NCI-H226 (cell line): ENCODE measurements around the gene MMP15.

Source experiments
- DNase-seq: peaks from one replicate; pipeline ENCODE4 v3.0.0-alpha.2; 2015

The MMP15 gene

GRCh38 chr16:58020628-58021521, 4.7 kb upstream of the MMP15 start:
- DNase-seq = peak; percentile 29

GRCh38 chr16:58021661-58022551, 3.6 kb upstream of the MMP15 start:
- DNase-seq = peak; percentile 73

- peak; percentile 71 for DNase-seq
These were observed 2.8 kb upstream of the MMP15 start for GRCh38 chr16:58022601-58023371.

GRCh38 chr16:58024486-58025350, 836 bp upstream of the MMP15 start:
- DNase-seq = peak; percentile 61

- no peak for DNase-seq
These were observed 668 bp downstream of the MMP15 start for GRCh38 chr16:58026139-58026704.

GRCh38 chr16:58026705-58027160, 1.2 kb downstream of the MMP15 start:
- no peak for DNase-seq

GRCh38 chr16:58027161-58027915, 1.8 kb downstream of the MMP15 start:
- peak; percentile 72 for DNase-seq

- no peak for DNase-seq
These were observed 2.4 kb downstream of the MMP15 start for GRCh38 chr16:58027916-58028455.

- DNase-seq = no peak
These were observed 3.1 kb downstream of the MMP15 start for GRCh38 chr16:58028541-58029070.

- no peak for DNase-seq
These were observed 3.9 kb downstream of the MMP15 start for GRCh38 chr16:58029410-58029809.

- DNase-seq = no peak
These were observed 4.7 kb downstream of the MMP15 start for GRCh38 chr16:58030136-58030840.

GRCh38 chr16:58031016-58031800, 5.7 kb downstream of the MMP15 start:
- no peak for DNase-seq

GRCh38 chr16:58032710-58033293, 7.2 kb downstream of the MMP15 start:
- DNase-seq = no peak

- DNase-seq = no peak
These were observed 8.7 kb downstream of the MMP15 start for GRCh38 chr16:58034128-58034685.

GRCh38 chr16:58034774-58035173, 9.2 kb downstream of the MMP15 start:
- no peak for DNase-seq

GRCh38 chr16:58035356-58036170, 10.0 kb downstream of the MMP15 start:
- DNase-seq = no peak

GRCh38 chr16:58036943-58037342, 11.4 kb downstream of the MMP15 start:
- no peak for DNase-seq
